H9 (cell line): ENCODE data around the gene ORAI2. TPM values are rescaled to one million over a fixed set of nuclear protein-coding genes. Genes with fewer than 3 reads are reported as not detected.

ENCODE experiments used
- DNase-seq: peaks from one replicate; pipeline ENCODE4 v3.0.0-alpha.2; 2017
- H2AFZ ChIP-seq: one replicate; pipeline ENCODE4 v1.6.1; 2013; ENCODE audit warnings: mild to moderate bottlenecking, low read length, control low read depth, moderate library complexity
- H2AK5ac ChIP-seq: 2 replicates; pipeline ENCODE4 v1.6.1; 2013; ENCODE audit warnings: low read length, control low read depth, mixed read lengths; ENCODE audit not compliant: insufficient read length
- H2BK120ac ChIP-seq: one replicate; pipeline ENCODE4 v1.6.1; 2013; ENCODE audit warnings: low read depth, mild to moderate bottlenecking, low read length, control low read depth, inconsistent platforms; ENCODE audit not compliant: poor library complexity, severe bottlenecking
- H2BK12ac ChIP-seq: 2 replicates; pipeline ENCODE4 v1.6.1; 2013; ENCODE audit warnings: low read length, control low read depth, mixed read lengths, low read depth; ENCODE audit not compliant: insufficient read length
- H2BK15ac ChIP-seq: 2 replicates; pipeline ENCODE4 v1.6.1; 2013; ENCODE audit warnings: low read depth, low read length, control low read depth
- H2BK20ac ChIP-seq: one replicate; pipeline ENCODE4 v1.6.1; 2013; ENCODE audit warnings: low read depth, mild to moderate bottlenecking, low read length, control low read depth, inconsistent platforms; ENCODE audit not compliant: poor library complexity, severe bottlenecking
- H2BK5ac ChIP-seq: 2 replicates; pipeline ENCODE4 v1.6.1; 2013; ENCODE audit warnings: low read length, control low read depth, mixed read lengths; ENCODE audit not compliant: insufficient read length
- H3K14ac ChIP-seq: 2 replicates; pipeline ENCODE4 v1.6.1; 2013; ENCODE audit warnings: low read length, control low read depth; ENCODE audit not compliant: insufficient read depth
- H3K18ac ChIP-seq: 2 replicates; pipeline ENCODE4 v1.6.1; 2013; ENCODE audit warnings: low read depth, mild to moderate bottlenecking, mixed read lengths, low read length, control low read depth; ENCODE audit not compliant: insufficient read length
- H3K23ac ChIP-seq: 2 replicates; pipeline ENCODE4 v1.6.1; 2013; ENCODE audit warnings: low read length, control low read depth, mixed read lengths, low read depth; ENCODE audit not compliant: insufficient read length
- H3K23me2 ChIP-seq: 2 replicates; pipeline ENCODE4 v1.6.1; 2013; ENCODE audit warnings: low read depth, mild to moderate bottlenecking, mixed read lengths, low read length, control low read depth; ENCODE audit not compliant: insufficient read length, poor library complexity, severe bottlenecking
- H3K27ac ChIP-seq: 2 replicates; pipeline ENCODE4 v1.5.1; 2013; ENCODE audit warnings: low read length, control low read depth, mixed read lengths, low read depth; ENCODE audit not compliant: insufficient read length
- H3K27me3 ChIP-seq: 2 replicates; pipeline ENCODE4 v1.6.1; 2013; ENCODE audit warnings: low read length, control low read depth, inconsistent platforms; ENCODE audit not compliant: insufficient read depth
- H3K4ac ChIP-seq: 2 replicates; pipeline ENCODE4 v1.6.1; 2013; ENCODE audit warnings: low read depth, mild to moderate bottlenecking, control low read depth, inconsistent platforms, low read length, moderate library complexity
- H3K4me1 ChIP-seq: 2 replicates; pipeline ENCODE4 v1.6.1; 2013; ENCODE audit warnings: low read length, control low read depth, inconsistent platforms; ENCODE audit not compliant: insufficient read depth
- H3K4me2 ChIP-seq: 2 replicates; pipeline ENCODE4 v1.6.1; 2013; ENCODE audit warnings: low read length, control low read depth, mixed read lengths; ENCODE audit not compliant: insufficient read length, insufficient read depth
- H3K56ac ChIP-seq: 2 replicates; pipeline ENCODE4 v1.6.1; 2013; ENCODE audit warnings: low read depth, mild to moderate bottlenecking, mixed read lengths, low read length, control low read depth; ENCODE audit not compliant: insufficient read length
- H3K79me1 ChIP-seq: 2 replicates; pipeline ENCODE4 v1.6.1; 2013; ENCODE audit warnings: low read depth, mild to moderate bottlenecking, moderate library complexity, low read length, control low read depth, inconsistent platforms; ENCODE audit not compliant: insufficient read depth, poor library complexity, severe bottlenecking
- H3K79me2 ChIP-seq: 2 replicates; pipeline ENCODE4 v1.6.1; 2013; ENCODE audit warnings: low read length, control low read depth, inconsistent platforms; ENCODE audit not compliant: insufficient read depth
- H3K9ac ChIP-seq: 2 replicates; pipeline ENCODE4 v1.6.1; 2013; ENCODE audit warnings: low read length, control low read depth, mixed read lengths; ENCODE audit not compliant: insufficient read length; ENCODE audit errors: extremely low read depth
- H3K9me3 ChIP-seq: one replicate; pipeline ENCODE4 v1.6.1; 2013; ENCODE audit warnings: low read depth, low read length, inconsistent platforms; ENCODE audit not compliant: control insufficient read depth
- H3T11ph ChIP-seq: one replicate; pipeline ENCODE4 v1.6.1; 2013; ENCODE audit warnings: mild to moderate bottlenecking, low read length, control low read depth, inconsistent platforms
- H4K20me1 ChIP-seq: one replicate; pipeline ENCODE4 v1.6.1; 2013; ENCODE audit not compliant: control insufficient read depth, insufficient read length, insufficient read depth
- H4K5ac ChIP-seq: 2 replicates; pipeline ENCODE4 v1.6.1; 2013; ENCODE audit warnings: low read depth, mild to moderate bottlenecking, mixed read lengths, low read length, control low read depth; ENCODE audit not compliant: insufficient read length
- H4K8ac ChIP-seq: replicated peaks from 2 replicates; pipeline ENCODE4 v1.6.1; 2013; ENCODE audit warnings: low read length, control low read depth, mixed read lengths, low read depth; ENCODE audit not compliant: insufficient read length
- H4K91ac ChIP-seq: 2 replicates; pipeline ENCODE4 v1.6.1; 2013; ENCODE audit warnings: low read depth, mild to moderate bottlenecking, moderate library complexity, mixed read lengths, low read length, control low read depth; ENCODE audit not compliant: insufficient read length
- H3K27ac Mint-ChIP-seq, 3 experiments: 2 replicates in 2 of 3; 3 replicates in 1 of 3; pipeline ENCODE4 v1.8.0; 2020 to 2021; ENCODE audit warnings: mixed read lengths in 3 of 3, mild to moderate bottlenecking in 1 of 3, moderate library complexity in 1 of 3
- H3K27me3 Mint-ChIP-seq: 2 replicates; pipeline ENCODE4 v1.8.0; 2021; ENCODE audit warnings: low read depth, mild to moderate bottlenecking, moderate library complexity, mixed read lengths
- H3K36me3 Mint-ChIP-seq, 3 experiments: 2 replicates in 2 of 3; 3 replicates in 1 of 3; pipeline ENCODE4 v1.8.0; 2020 to 2021; ENCODE audit warnings: low read depth in 3 of 3, mixed read lengths in 3 of 3; ENCODE audit not compliant: insufficient read depth in 1 of 3
- H3K4me1 Mint-ChIP-seq, 2 experiments: 2 replicates each; pipeline ENCODE4 v1.8.0; 2020; ENCODE audit warnings: mixed read lengths in 2 of 2
- H3K4me3 Mint-ChIP-seq, 2 experiments: 2 replicates in 1 of 2; 3 replicates in 1 of 2; pipeline ENCODE4 v1.8.0; 2020 to 2021; ENCODE audit warnings: mild to moderate bottlenecking in 2 of 2, mixed read lengths in 2 of 2, moderate library complexity in 1 of 2
- H3K9me3 Mint-ChIP-seq, 2 experiments: 2 replicates in 1 of 2; 3 replicates in 1 of 2; pipeline ENCODE4 v1.8.0; 2020; ENCODE audit warnings: mild to moderate bottlenecking in 2 of 2, mixed read lengths in 2 of 2, moderate library complexity in 1 of 2
- WGBS: extraction: QIAGEN DNeasy Blood & Tissue Kit; methylation state at CpG from one replicate; pipeline ENCODE4 v1.1.7; 2013; ENCODE audit warnings: missing lambda C conversion rate, low lambda C conversion rate, mixed read lengths; ENCODE audit not compliant: insufficient read length; ENCODE audit errors: extremely low coverage; 5-methylcytosine and 5-hydroxymethylcytosine counted together
- total RNA-seq: library from RNA; stranded (reverse); gene quantifications from 2 replicates; pipeline ENCODE4 v1.2.1, GENCODE V29; 2021
- TF ChIP-seq, protein P1 (sequence below): fragments of 200-600 bp; sonication (generic); conservative IDR thresholded peaks from 3 replicates; pipeline ENCODE4 v1.8.0; 2021; ENCODE audit warnings: antibody characterized with exemption, mild to moderate bottlenecking

Gene ORAI2
- total RNA-seq, 1 experiment from 2014 or later: 26.6 TPM

DNA sequence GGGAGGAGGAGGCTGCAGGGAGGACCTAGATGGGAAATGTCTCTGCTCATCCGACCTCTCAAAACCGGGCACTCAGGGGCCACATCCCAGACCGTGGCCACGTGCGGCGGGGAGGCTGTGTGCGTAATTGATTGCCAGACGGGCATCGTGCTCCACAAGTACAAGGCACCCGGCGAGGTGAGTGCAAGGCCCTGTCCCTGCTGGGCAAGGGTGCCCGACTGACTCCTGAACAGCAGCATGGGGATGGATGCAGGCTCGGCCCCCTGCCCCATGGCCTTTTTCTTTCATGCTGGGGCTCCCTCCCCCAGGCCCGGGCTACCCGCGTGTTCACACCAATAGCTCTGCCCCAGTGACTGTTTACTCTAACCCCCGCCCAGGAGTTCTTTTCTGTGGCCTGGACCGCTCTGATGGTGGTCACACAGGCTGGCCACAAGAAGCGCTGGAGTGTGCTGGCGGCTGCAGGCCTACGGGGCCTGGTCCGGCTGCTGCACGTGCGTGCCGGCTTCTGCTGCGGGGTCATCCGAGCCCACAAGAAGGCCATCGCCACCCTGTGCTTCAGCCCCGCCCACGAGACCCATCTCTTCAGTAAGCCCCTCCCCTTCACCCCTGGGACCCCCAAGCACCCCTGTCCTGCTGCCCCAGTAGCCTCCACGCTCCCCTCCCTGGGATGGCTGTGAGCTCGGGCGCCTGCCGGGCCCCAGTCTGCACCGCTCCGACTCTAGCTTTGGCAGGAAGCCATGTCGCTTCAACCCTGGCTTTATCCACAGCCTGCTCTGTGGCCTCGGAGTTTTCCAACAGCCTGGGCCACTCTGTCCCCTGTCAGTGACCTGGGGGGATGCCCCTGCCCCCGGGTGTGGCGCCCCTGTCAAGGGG is 35.3 kb downstream of the ORAI2 start:
- H4K8ac ChIP-seq: no peak overlapping the region
- H3K9ac ChIP-seq: no peak overlapping the region
- WGBS: no CpG with 5 or more reads among the region's 40 CpGs

More for the DNA sequence above, 35.3 kb downstream of the ORAI2 start:
- Histone ChIP-seq H3K23ac (no peak overlapping the region), H3K27me3 (no peaks in the 10 kb centered on the region), H3K14ac (no peak overlapping the region), H3K79me1 (peaks cover 2% of the 10 kb centered on the region), H2AFZ (no peak overlapping the region), H3K4me2 (no peak overlapping the region), H3K27ac (no peak overlapping the region), H3K4ac (no peak overlapping the region), H4K5ac (no peak overlapping the region), H4K91ac (no peak overlapping the region), H2BK12ac (no peak overlapping the region), H3K79me2 (no peaks in the 10 kb centered on the region), H3K56ac (no peak overlapping the region), H4K20me1 (no peaks in the 10 kb centered on the region), H2BK5ac (no peak overlapping the region), H2AK5ac (no peak overlapping the region), H3K9me3 (no peaks in the 10 kb centered on the region), H3T11ph (no peak overlapping the region), H2BK20ac (no peak overlapping the region), H2BK15ac (no peak overlapping the region), H2BK120ac (no peak overlapping the region), H3K18ac (no peak overlapping the region), H3K4me1 (no peaks in the 10 kb centered on the region), H3K23me2 (peaks cover 6% of the 10 kb centered on the region)
- H3K4me1 Mint-ChIP-seq: peaks cover 9 to 11% of the 10 kb centered on the region in 2 experiments; a peak in 3 of 4 replicates
- peaks cover 2% of the 10 kb centered on the region; the same call in 1 of the 2 replicates for H3K27me3 Mint-ChIP-seq
- no peak for DNase-seq
- TF ChIP-seq, protein P1, sequence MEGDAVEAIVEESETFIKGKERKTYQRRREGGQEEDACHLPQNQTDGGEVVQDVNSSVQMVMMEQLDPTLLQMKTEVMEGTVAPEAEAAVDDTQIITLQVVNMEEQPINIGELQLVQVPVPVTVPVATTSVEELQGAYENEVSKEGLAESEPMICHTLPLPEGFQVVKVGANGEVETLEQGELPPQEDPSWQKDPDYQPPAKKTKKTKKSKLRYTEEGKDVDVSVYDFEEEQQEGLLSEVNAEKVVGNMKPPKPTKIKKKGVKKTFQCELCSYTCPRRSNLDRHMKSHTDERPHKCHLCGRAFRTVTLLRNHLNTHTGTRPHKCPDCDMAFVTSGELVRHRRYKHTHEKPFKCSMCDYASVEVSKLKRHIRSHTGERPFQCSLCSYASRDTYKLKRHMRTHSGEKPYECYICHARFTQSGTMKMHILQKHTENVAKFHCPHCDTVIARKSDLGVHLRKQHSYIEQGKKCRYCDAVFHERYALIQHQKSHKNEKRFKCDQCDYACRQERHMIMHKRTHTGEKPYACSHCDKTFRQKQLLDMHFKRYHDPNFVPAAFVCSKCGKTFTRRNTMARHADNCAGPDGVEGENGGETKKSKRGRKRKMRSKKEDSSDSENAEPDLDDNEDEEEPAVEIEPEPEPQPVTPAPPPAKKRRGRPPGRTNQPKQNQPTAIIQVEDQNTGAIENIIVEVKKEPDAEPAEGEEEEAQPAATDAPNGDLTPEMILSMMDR: no peak
- H3K27ac Mint-ChIP-seq: no peak overlapping the region; a peak in 1 of 7 replicates
- H3K9me3 Mint-ChIP-seq: no peaks in the 10 kb centered on the region
- H3K36me3 Mint-ChIP-seq: peaks cover 20 to 36% (median 31%) of the 10 kb centered on the region in 3 experiments; a peak in 6 of 7 replicates
- H3K4me3 Mint-ChIP-seq: no peak overlapping the region
